ENCODE results near the gene PARVB.

Gene PARVB

DNA sequence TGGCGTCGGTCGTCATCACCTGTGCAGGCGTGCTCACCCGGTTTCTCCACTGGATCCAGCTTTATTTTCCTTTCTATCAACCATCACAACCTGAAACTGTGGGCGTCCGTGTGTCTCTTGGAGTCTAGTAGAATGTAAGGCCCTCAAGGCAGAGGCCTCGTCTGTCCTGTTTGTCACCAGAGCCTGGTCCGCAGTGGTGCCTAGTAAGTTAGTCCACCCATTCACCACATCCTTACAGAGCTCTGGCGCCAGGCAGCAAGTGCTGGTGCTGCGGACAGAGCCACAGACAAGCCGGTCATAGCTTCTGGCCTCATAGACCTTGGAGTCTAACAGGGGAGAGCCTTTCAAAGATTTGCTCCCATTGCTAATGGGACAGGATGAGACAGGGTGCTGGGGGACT, 92.2 kb downstream of the PARVB start:
- DNase-seq, result no peak

- DNase-seq, result no peak
Measured at GRCh38 chr22:44116755-44117684, 92.9 kb downstream of the PARVB start.

GRCh38 chr22:44117746-44118145, 93.6 kb downstream of the PARVB start:
- DNase-seq, result no peak

GRCh38 chr22:44118645-44119315, 94.7 kb downstream of the PARVB start:
- no peak for DNase-seq

DNA sequence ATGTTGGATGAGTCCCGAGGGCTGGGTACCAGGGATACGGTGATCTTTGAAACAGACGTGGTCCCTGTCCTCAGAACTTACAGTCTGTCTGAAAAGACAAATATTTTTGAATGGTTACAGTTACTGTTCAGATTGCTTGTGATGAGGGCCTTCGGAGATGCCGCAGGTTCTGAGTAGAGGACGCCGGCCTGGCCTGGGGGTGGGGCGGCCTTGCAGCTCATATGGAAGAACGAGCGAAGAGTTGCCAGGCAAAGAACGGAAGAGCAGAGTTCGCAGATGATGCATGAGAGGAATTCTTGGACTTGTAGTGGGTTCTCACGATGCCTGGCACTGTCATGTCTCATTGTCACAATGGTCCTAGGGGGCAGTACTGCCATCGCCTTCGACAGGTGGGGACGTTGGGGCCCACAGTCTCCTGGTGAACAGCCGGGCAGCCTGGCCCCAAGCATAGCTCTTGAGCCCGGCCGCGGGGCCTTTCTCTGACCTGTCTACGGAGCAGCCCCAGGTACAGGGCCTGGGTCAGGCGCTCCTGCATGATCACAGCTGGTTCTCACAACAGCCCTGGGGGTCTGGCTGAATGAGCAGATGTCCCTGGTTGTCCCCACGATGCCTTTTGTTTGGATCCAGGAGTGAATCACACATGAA, 95.7 kb downstream of the PARVB start:
- DNase-seq, result no peak

GRCh38 chr22:44120314-44120704, 96.2 kb downstream of the PARVB start:
- DNase-seq, result no peak

GRCh38 chr22:44125421-44125820, 101.3 kb downstream of the PARVB start:
- DNase-seq, result no peak

DNA sequence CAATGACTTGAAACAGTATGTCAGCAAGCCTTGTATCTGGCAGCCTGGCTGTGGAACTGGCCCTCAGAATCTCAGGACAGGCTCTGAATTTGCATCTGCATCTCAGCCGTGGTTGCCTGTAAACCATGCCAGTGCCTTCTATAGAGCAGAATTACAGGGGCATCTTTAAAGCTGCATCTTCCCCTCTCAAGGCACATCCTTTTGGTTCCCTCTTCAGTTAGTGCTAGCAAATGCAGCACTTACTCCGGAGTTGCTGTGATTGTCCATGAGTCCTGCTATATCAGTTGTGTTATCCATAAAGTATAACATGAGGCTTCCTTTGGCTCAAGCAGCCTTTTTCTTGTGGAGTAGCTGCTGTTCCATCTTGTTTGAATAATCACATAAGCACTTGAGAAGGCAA, 102.7 kb downstream of the PARVB start:
- DNase-seq, result no peak

GRCh38 chr22:44127356-44127755, 103.3 kb downstream of the PARVB start:
- no peak for DNase-seq

- DNase-seq, result no peak
Measured at GRCh38 chr22:44128958-44129618, 105.0 kb downstream of the PARVB start.

- no peak for DNase-seq
Measured at GRCh38 chr22:44129619-44129976, 105.5 kb downstream of the PARVB start.

GRCh38 chr22:44130076-44130711, 106.1 kb downstream of the PARVB start:
- DNase-seq, result no peak

DNA sequence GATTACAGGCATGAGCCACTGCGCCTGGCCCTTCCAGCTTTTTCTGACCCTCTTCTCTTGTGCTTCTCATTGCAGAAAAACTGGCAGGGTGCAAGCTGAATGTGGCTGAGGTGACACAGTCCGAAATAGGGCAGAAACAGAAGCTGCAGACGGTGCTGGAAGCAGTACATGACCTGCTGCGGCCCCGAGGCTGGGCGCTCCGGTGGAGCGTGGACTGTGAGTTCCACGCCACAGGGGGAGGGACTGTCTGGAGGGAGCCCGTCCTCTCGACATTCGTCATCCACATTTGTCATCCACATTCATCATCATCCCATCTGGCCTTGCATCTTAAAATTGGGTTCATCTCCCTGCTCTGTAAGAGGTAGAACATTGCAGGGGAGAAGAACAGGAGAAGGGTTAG, 107.3 kb downstream of the PARVB start:
- no peak for DNase-seq

- no peak for DNase-seq
Measured at GRCh38 chr22:44131989-44132685, 108.0 kb downstream of the PARVB start.

DNA sequence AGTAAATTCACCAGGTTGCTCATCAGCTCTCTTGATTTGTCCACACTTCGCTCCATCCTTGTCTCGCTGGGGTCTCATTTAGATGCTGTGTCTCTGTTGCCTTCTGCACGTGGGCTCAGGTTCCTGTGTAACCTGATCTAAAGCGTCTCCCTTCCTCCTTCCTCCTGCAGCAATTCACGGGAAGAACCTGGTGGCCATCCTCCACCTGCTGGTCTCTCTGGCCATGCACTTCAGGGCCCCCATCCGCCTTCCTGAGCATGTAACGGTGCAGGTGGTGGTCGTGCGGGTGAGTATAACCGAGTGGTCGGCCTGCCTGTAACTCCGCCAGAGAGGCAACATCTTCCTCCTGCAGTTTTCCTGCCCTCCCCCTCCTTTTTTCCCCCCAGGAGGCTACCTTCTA, 108.6 kb downstream of the PARVB start:
- DNase-seq, result no peak

- DNase-seq, result no peak
Measured at GRCh38 chr22:44133161-44133560, 109.1 kb downstream of the PARVB start.

GRCh38 chr22:44133901-44134571, 109.9 kb downstream of the PARVB start:
- no peak for DNase-seq

GRCh38 chr22:44136112-44136511, 112.0 kb downstream of the PARVB start:
- DNase-seq, result no peak

GRCh38 chr22:44136786-44137185, 112.7 kb downstream of the PARVB start:
- no peak for DNase-seq

- no peak for DNase-seq
Measured at GRCh38 chr22:44137415-44137814, 113.3 kb downstream of the PARVB start.

GRCh38 chr22:44139773-44140172, 115.7 kb downstream of the PARVB start:
- DNase-seq, result no peak

Data from NCI-H1092 (cell line).